CD4-positive, alpha-beta T cell treated with Interferon gamma for 1 hour (primary cell): ENCODE results near the gene SLC13A5.
A peak's percentile ranks its signal among the peaks of the same experiment; 100 is the strongest.
"Not testable (repeated sequence)": the region's sequence is repeated elsewhere in the genome, so short reads cannot be mapped to it uniquely, and the experiment has no call there.

ENCODE experiments used
- DNase-seq: peaks from one replicate; pipeline ENCODE4 v3.0.0-alpha.2; 2020

SLC13A5 gene

GRCh38 chr17:6683081-6683684 lies 30.0 kb downstream of the SLC13A5 start:
- DNase-seq = no peak

DNA sequence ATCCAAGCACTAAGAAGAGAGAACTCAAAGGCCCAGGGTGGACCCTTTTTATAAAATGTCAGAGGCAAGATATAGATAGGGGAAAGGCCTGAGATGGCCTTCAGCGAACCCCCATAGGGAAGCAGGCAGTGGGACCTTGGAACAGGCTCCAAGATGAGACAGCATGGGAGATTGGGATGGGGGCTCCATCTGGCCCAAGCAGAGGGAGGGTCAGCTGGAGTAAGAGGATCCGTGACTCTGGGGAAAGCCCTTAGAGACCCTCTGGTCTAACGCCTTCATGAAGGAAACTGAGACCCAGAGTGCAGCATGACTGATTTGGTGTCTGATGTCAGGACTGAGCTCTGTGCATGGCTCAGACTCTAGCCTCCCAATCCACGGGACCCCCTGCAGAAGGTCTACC lies 30.8 kb downstream of the SLC13A5 start:
- DNase-seq = no peak

GRCh38 chr17:6681671-6682070 lies 31.5 kb downstream of the SLC13A5 start:
- no peak for DNase-seq

- DNase-seq = no peak
These were observed 32.0 kb downstream of the SLC13A5 start for GRCh38 chr17:6681176-6681575.

DNA sequence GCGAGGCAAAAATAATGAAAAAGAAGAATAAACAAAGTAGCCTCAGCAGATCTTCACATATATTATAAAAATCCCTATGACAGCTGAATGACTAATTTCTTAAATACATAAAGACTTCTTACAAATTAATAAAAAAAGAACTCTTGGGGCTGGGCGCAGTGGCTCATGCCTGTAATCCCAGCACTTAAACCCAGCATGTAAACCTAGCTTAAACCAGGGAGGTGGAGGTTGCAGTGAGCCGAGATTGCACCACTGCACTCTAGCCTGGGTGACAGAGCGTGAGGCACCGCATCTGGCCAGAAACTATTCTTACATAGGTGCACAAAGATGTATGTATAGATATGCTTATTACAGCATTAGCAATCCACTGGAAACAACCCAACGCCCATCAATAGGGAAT lies 33.9 kb downstream of the SLC13A5 start:
- no peak for DNase-seq

GRCh38 chr17:6677946-6678345 lies 35.2 kb downstream of the SLC13A5 start:
- no peak for DNase-seq

DNA sequence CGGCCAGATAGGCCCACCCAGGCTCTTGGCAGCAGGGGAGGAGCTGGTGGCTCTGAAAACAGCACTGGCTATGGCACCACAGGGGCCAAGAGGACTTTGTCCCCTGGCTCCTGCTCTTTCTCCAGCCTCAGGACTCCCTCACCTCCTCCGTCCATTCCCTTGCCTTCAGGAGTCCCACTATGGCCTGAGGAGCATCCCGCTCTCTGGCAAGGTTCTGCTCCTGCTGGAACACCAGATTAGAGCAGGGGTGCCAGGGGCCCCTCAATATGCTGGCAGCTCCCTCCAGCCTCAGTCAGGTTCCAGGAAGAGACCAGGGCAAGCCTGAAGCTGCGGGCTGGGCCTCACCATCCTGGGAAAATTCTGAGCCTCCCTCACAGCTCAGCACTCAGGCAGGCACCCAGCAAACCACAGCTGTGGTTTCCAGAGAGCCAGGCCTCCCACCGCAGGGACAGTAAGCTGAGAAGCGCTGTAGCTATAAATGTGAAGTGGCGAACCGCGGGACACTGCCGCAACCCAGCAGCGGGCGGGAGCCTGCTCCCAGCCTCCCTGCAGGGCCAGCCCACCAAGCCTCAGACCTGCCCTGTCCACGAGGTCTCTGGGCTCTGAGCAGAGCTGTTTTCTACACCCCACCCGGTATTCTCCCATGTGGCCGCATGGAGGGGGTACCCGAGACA lies 35.9 kb downstream of the SLC13A5 start:
- DNase-seq = no peak

DNA sequence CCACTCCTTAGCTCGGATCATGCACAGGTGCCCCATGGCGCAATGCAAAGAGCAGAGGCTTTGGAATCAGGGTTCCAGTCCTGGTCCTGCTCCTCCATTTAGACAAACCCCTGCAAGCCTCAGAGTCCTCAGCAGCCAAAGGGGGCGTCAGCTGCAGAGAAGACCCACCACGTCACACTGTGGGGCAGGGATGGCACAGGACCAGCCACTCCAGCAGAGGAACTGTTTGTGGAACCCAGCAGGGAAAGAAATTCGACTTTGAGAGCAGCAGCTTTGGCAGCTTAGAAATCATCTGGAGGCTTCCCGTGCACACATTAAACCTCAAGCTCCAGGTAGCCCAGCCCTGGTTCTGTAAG lies 36.4 kb downstream of the SLC13A5 start:
- no peak for DNase-seq

DNA sequence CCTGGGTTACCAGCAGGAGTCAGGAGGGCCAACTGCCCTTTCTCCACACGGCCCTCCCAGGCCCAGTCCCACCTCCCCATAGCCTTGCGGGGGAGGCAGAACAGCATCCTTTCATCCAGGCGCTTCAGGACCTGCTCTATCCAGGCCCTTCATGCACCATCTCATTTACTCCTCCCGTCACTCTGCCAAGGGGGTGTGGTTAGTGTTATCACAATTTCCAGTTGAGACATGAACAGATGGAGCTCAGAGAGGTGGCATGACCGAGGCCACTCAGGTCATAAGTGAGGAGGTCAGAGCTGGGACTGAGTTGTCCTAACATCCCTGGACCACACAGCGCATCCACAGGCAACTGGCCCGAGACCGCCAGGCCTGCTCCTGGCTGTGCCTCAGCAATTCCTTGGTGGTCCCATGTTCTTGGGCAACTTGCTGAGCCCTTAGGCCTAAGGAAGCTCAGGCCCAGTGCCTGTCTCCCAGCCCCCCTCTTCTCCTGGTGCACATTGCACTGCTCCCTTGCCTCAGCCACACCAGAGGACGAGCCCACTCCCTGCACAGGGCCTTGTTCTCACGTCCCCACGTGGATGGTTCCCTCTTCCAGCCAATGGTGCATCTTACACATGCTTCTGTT lies 37.9 kb downstream of the SLC13A5 start:
- DNase-seq = no peak

- no peak for DNase-seq
These were observed 38.6 kb downstream of the SLC13A5 start for GRCh38 chr17:6674586-6674985.

DNA sequence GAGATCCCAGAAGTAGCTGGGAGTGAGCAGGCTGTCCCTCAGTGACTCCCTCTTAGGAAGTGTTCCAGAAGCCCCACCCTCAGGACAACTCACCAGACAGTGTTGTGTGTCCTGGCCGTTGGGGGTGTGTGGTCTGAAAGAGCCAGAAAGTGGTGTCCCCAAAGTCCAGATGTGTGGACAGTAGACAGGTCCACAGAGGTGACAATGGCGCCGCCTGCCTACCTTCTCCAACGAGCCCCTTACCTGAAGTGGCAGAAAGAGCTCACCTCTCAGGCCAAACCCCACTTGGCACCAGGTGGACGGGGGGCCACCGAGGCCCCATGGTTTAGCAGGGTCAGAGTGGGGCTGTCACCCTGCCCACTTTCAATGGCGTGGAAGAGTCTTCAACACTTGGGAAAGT lies 41.7 kb downstream of the SLC13A5 start:
- no peak for DNase-seq

- DNase-seq = no peak
These were observed 42.2 kb downstream of the SLC13A5 start for GRCh38 chr17:6670999-6671398.

GRCh38 chr17:6670571-6670970 lies 42.6 kb downstream of the SLC13A5 start:
- no peak for DNase-seq

- DNase-seq = no peak
These were observed 43.5 kb downstream of the SLC13A5 start for GRCh38 chr17:6669479-6670212.

- no peak for DNase-seq
These were observed 44.3 kb downstream of the SLC13A5 start for GRCh38 chr17:6668727-6669425.

- DNase-seq = no peak
These were observed 45.0 kb downstream of the SLC13A5 start for GRCh38 chr17:6668219-6668618.

GRCh38 chr17:6667516-6667915 lies 45.7 kb downstream of the SLC13A5 start:
- no peak for DNase-seq

DNA sequence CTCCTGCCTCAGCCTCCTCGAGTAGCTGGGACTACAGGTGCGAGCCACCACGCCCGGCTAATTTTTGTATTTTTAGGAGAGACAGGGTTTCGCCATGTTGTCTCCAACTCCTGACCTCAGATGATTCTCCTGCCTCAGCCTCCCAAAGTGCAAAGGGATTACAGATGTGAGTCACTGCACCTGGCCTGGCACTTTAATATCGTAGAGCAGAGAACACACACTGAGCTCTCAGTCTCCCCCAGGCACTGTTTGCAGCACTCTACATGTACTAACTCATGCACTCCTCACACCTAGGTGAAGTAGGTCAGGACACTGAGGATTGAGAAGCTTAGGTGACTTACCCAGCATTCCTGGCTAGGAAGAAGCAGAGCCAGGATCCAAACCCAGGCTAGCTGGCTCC lies 46.6 kb downstream of the SLC13A5 start:
- DNase-seq = no peak

DNA sequence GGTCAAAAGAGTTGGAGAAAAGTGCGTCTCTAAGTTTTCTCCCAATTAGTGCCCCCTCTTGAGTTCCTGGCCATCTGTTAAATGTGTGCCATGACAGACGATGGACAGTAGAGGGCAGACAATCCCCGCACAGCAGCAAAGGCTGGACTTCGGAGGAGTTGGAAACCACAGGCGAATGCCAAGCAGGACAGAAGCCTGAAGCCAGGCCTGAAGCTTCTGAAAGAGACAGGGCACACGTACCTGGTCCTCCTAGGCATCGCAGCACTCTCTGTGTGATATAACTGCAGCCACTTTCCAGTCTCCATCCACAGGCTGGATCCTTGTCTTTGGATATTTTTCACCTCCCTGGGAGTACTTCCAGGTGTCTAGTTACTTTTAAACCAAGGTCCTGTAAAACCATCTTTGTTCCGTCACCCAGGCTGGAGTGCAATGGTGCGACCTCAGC lies 47.1 kb downstream of the SLC13A5 start:
- peak; percentile 42 for DNase-seq

DNA sequence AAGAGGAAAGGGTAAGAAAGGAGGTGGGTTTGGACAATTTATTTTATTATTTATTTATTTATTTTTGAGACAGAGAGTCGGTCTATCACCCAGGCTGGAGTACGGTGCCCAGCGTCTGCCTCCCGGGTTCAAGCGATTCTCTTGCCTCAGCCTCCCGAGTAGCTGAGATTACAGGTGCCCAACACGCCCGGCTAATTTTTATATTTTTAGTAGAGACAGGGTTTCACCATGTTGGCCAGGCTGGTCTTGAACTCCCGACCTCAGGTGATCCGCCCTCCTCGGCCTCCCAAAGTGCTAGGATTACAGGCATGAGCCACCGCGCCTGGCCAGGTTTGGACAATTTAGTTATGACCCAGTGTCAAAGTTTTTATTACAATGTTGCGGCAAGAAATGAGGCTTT lies 50.0 kb downstream of the SLC13A5 start:
- DNase-seq = not testable (repeated sequence)

GRCh38 chr17:6661464-6661848 lies 51.7 kb downstream of the SLC13A5 start:
- DNase-seq = no peak

DNA sequence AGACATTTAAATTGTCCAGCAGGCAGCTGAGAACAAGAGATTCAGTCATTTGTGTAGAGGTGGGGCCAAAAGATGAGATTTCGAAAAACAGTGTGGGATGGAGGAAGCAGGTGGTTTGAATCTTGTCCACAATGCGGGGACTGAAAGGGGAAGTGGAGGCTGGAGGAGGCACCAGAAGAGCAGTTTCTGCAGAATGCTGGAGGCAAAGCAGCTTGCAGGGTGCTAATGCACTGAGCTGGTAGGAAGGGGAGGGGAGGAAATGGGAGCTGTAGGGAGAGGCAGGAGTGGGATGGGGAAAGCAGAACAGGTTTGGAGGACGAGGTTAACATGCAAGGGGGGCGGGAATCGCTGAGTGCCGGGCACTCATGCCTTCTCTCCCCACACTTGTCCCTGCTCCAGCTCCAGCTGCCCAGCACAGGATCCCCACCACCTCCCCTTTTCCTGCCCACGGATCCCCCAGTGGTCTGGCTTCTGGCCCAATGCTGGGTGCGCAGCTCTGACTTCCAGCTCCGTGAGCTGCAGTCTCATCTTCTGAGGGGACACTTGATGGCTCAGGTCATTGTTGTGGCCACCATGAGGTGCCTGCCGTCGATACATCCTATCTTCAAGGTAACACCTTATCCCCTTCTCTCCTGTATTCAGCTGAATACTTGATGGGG lies 52.2 kb downstream of the SLC13A5 start:
- peak; percentile 39 for DNase-seq

- no peak for DNase-seq
These were observed 53.1 kb downstream of the SLC13A5 start for GRCh38 chr17:6660101-6660500.
